GM23338 (cell line): ENCODE data around the gene FLRT2. TPM values are rescaled to one million over a fixed set of nuclear protein-coding genes. Genes with fewer than 3 reads are reported as not detected.
A peak's percentile ranks its signal among the peaks of the same experiment; 100 is the strongest.

ENCODE experiments used
- ATAC-seq: fragments of 200-7000 bp; cut with Tn5 transposase; 3 replicates; pipeline ENCODE4 v1.9.1; 2020
- DNase-seq: peaks from one replicate; pipeline ENCODE4 v3.0.0-alpha.2; 2015; ENCODE audit warnings: low spot score
- H2AFZ ChIP-seq: fragments of 200-600 bp; sonication (generic); 2 replicates; pipeline ENCODE4 v1.8.0; 2016; ENCODE audit warnings: antibody characterized with exemption, mild to moderate bottlenecking, moderate library complexity
- H3F3A ChIP-seq: fragments of 200-600 bp; sonication (generic); replicated peaks from 2 replicates; pipeline ENCODE4 v1.8.0; 2017; ENCODE audit warnings: antibody characterized with exemption, mixed run types, low read depth
- H3K27ac ChIP-seq: fragments of 200-600 bp; sonication (generic); 2 replicates; pipeline ENCODE4 v1.6.1; 2016; ENCODE audit warnings: low read depth
- H3K27me3 ChIP-seq: fragments of 200-600 bp; sonication (generic); 2 replicates; pipeline ENCODE4 v1.8.0; 2016; ENCODE audit warnings: mild to moderate bottlenecking, mixed run types, moderate library complexity; ENCODE audit not compliant: insufficient read depth
- H3K36me3 ChIP-seq: fragments of 200-600 bp; sonication (generic); 2 replicates; pipeline ENCODE4 v1.8.0; 2016; ENCODE audit warnings: mild to moderate bottlenecking; ENCODE audit not compliant: insufficient read depth
- H3K4me1 ChIP-seq: fragments of 200-600 bp; sonication (generic); 2 replicates; pipeline ENCODE4 v1.8.0; 2016; ENCODE audit warnings: mild to moderate bottlenecking, moderate library complexity; ENCODE audit not compliant: insufficient read depth
- H3K4me2 ChIP-seq: fragments of 200-600 bp; sonication (generic); 2 replicates; pipeline ENCODE4 v1.7.1; 2017; ENCODE audit warnings: mixed run types
- H3K4me3 ChIP-seq: fragments of 200-600 bp; sonication (generic); 2 replicates; pipeline ENCODE4 v1.6.1; 2016; ENCODE audit warnings: mixed run types
- H3K79me2 ChIP-seq: fragments of 200-600 bp; sonication (generic); replicated peaks from 2 replicates; pipeline ENCODE4 v1.8.0; 2017; ENCODE audit warnings: mild to moderate bottlenecking; ENCODE audit not compliant: insufficient read depth
- H3K9me2 ChIP-seq: fragments of 200-600 bp; sonication (generic); 2 replicates; pipeline ENCODE4 v1.8.0; 2017; ENCODE audit not compliant: insufficient read depth
- H4K20me1 ChIP-seq: fragments of 200-600 bp; sonication (generic); replicated peaks from 2 replicates; pipeline ENCODE4 v1.8.0; 2017; ENCODE audit warnings: mild to moderate bottlenecking; ENCODE audit not compliant: insufficient read depth
- H3K27ac Mint-ChIP-seq: 2 replicates; pipeline ENCODE4 v1.8.0; 2020; ENCODE audit warnings: inconsistent platforms, mild to moderate bottlenecking, moderate library complexity, mixed read lengths
- H3K27me3 Mint-ChIP-seq: 3 replicates; pipeline ENCODE4 v1.8.0; 2022; ENCODE audit warnings: low read depth, mild to moderate bottlenecking, moderate library complexity, mixed read lengths, inconsistent platforms; ENCODE audit not compliant: insufficient read depth, poor library complexity
- H3K36me3 Mint-ChIP-seq: 3 replicates; pipeline ENCODE4 v1.8.0; 2021; ENCODE audit warnings: low read depth, mild to moderate bottlenecking, inconsistent platforms, moderate library complexity, mixed read lengths
- H3K4me1 Mint-ChIP-seq: 3 replicates; pipeline ENCODE4 v1.8.0; 2020; ENCODE audit warnings: mild to moderate bottlenecking, inconsistent platforms, mixed read lengths
- H3K4me3 Mint-ChIP-seq: 3 replicates; pipeline ENCODE4 v1.8.0; 2021; ENCODE audit warnings: moderate library complexity, mild to moderate bottlenecking, inconsistent platforms, mixed read lengths
- H3K9me3 Mint-ChIP-seq: 3 replicates; pipeline ENCODE4 v1.8.0; 2020; ENCODE audit warnings: moderate library complexity, mild to moderate bottlenecking, inconsistent platforms, mixed read lengths
- CREB1 ChIP-seq: fragments of 250-450 bp; sonication (Bioruptor Pico); IDR thresholded peaks from 2 replicates; pipeline ENCODE4 v1.5.0; 2020; ENCODE audit warnings: low read depth, mild to moderate bottlenecking, moderate library complexity
- EZH2 ChIP-seq: fragments of 200-600 bp; sonication (generic); IDR thresholded peaks from one replicate; pipeline ENCODE4 v1.8.0; 2017; ENCODE audit warnings: antibody characterized with exemption, mild to moderate bottlenecking, low read depth; ENCODE audit not compliant: unreplicated experiment
- EZH2phosphoT487 ChIP-seq: fragments of 200-600 bp; sonication (generic); IDR thresholded peaks from one replicate; pipeline ENCODE4 v1.8.1; 2018; ENCODE audit warnings: antibody characterized with exemption; ENCODE audit not compliant: unreplicated experiment
- JUNB ChIP-seq: IDR thresholded peaks from one replicate; pipeline ENCODE4 v1.6.1; 2016; ENCODE audit warnings: antibody characterized with exemption; ENCODE audit not compliant: unreplicated experiment
- POLR2AphosphoS5 ChIP-seq: IDR thresholded peaks from 2 replicates; pipeline ENCODE4 v1.6.1; 2016; ENCODE audit warnings: antibody characterized with exemption, low read depth
- ZNF114 ChIP-seq: fragments of 250-450 bp; sonication (Bioruptor Pico); IDR thresholded peaks from 2 replicates; pipeline ENCODE4 v1.5.0; 2020; ENCODE audit warnings: mild to moderate bottlenecking, moderate library complexity
- polyA plus RNA-seq: library from polyadenylated mRNA; unstranded; fragments of >200 nt; fragmentation: Nextera tagmentation; extraction: Ambion mirVana; gene quantifications from 2 replicates; pipeline ENCODE4 v1.2.1, GENCODE V29; 2016
- total RNA-seq: library from RNA; depleted of rRNA; stranded (reverse); fragments of >200 nt; shearing (Covaris generic); gene quantifications from 2 replicates; pipeline ENCODE4 v1.2.3, GENCODE V29; 2014
- TF ChIP-seq, protein P1 (sequence below): IDR thresholded peaks from one replicate; pipeline ENCODE4 v1.6.1; 2018; ENCODE audit warnings: antibody characterized with exemption; ENCODE audit not compliant: unreplicated experiment
- TF ChIP-seq, protein P2 (sequence below): IDR thresholded peaks from 2 replicates; pipeline ENCODE4 v1.6.1; 2016; ENCODE audit warnings: antibody characterized with exemption
- TF ChIP-seq, protein P3 (sequence below), 2 experiments: fragments of 200-600 bp in 1 of 2; sonication (generic) in 1 of 2; conservative IDR thresholded peaks; 2 replicates each; pipeline versions ENCODE4 v1.5.1 to v1.6.1; 2016 to 2017; ENCODE audit warnings: antibody characterized with exemption in 2 of 2, low read depth in 2 of 2, mild to moderate bottlenecking in 2 of 2, moderate library complexity in 1 of 2

FLRT2 gene
- total and polyA plus RNA-seq, 2 experiments from 2014 or later, result 4.3 to 7.4 TPM

DNA sequence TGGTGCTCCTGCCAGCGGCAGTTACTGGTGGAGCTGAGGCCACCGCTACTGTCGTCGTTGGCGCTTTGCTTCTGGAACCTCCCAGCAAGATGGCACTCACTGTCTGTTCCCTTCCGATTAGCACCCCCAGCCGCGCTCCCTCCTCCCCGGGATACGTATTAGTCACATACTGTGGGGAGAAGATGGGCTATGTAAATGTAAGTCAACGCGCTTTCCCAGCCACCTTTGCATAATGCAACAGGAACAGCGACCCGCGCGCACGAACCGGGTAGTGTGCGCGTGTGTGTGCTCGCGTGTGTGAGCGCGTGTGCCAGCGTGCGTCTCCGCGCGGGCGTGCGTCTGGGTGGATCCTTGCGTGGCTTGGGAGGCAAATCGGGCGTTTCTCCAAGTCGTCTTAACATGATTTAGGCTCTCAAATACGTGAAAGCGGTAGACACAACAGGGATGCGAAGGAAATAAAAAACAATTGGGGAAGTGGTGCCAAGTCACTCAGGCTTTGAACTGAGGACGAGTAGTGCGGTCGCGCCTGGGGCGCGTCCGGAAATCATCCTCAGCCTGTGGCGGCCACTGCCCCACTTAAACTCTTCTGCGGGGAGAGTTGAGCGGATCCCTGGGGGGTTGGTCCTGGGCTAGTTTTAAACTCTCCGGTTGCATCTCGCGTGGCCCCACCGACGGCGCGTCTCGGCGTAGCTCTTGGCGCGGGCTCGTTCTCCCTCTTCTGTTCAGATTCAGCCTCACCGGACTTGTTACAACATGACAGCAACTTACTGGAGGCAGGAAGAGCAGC is 1.8 kb downstream of the FLRT2 start:
- H3K4me3 Mint-ChIP-seq, result peak overlapping the region; percentile 75

GRCh38 chr14:85532374-85533022 is 2.6 kb downstream of the FLRT2 start:
- Histone ChIP-seq H3K79me2 (peaks cover 16% of the 10 kb centered on the region; the same call in 1 of the 2 replicates), H3F3A (peaks cover 3% of the 10 kb centered on the region; the same call in 1 of the 2 replicates), H3K4me1 (peaks cover 55% of the 10 kb centered on the region), H3K9me2 (no peaks in the 10 kb centered on the region), H3K4me3 (peak overlapping the region; percentile 83), H4K20me1 (no peaks in the 10 kb centered on the region), H3K27me3 (peaks cover 81% of the 10 kb centered on the region), H2AFZ (peak overlapping the region; percentile 95), H3K27ac (no peak overlapping the region), H3K4me2 (peak overlapping the region; percentile 98), H3K36me3 (no peaks in the 10 kb centered on the region)
- Mint-ChIP-seq H3K27me3 (peaks cover 72% of the 10 kb centered on the region), H3K4me1 (peaks cover 62% of the 10 kb centered on the region), H3K4me3 (peak overlapping the region; percentile 75), H3K9me3 (no peaks in the 10 kb centered on the region; the same call in 2 of the 3 replicates), H3K27ac (no peak overlapping the region), H3K36me3 (no peaks in the 10 kb centered on the region)
- DNase-seq (no peak), ATAC-seq (no peak)
- TF ChIP-seq EZH2phosphoT487, result no peak
- TF ChIP-seq CREB1, result no peak
- TF ChIP-seq POLR2AphosphoS5, result no peak
- TF ChIP-seq, protein P1, sequence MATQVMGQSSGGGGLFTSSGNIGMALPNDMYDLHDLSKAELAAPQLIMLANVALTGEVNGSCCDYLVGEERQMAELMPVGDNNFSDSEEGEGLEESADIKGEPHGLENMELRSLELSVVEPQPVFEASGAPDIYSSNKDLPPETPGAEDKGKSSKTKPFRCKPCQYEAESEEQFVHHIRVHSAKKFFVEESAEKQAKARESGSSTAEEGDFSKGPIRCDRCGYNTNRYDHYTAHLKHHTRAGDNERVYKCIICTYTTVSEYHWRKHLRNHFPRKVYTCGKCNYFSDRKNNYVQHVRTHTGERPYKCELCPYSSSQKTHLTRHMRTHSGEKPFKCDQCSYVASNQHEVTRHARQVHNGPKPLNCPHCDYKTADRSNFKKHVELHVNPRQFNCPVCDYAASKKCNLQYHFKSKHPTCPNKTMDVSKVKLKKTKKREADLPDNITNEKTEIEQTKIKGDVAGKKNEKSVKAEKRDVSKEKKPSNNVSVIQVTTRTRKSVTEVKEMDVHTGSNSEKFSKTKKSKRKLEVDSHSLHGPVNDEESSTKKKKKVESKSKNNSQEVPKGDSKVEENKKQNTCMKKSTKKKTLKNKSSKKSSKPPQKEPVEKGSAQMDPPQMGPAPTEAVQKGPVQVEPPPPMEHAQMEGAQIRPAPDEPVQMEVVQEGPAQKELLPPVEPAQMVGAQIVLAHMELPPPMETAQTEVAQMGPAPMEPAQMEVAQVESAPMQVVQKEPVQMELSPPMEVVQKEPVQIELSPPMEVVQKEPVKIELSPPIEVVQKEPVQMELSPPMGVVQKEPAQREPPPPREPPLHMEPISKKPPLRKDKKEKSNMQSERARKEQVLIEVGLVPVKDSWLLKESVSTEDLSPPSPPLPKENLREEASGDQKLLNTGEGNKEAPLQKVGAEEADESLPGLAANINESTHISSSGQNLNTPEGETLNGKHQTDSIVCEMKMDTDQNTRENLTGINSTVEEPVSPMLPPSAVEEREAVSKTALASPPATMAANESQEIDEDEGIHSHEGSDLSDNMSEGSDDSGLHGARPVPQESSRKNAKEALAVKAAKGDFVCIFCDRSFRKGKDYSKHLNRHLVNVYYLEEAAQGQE, result no peak
- no peak for TF ChIP-seq EZH2
- no peak for TF ChIP-seq ZNF114
- no peak for TF ChIP-seq JUNB
- TF ChIP-seq, protein P2, sequence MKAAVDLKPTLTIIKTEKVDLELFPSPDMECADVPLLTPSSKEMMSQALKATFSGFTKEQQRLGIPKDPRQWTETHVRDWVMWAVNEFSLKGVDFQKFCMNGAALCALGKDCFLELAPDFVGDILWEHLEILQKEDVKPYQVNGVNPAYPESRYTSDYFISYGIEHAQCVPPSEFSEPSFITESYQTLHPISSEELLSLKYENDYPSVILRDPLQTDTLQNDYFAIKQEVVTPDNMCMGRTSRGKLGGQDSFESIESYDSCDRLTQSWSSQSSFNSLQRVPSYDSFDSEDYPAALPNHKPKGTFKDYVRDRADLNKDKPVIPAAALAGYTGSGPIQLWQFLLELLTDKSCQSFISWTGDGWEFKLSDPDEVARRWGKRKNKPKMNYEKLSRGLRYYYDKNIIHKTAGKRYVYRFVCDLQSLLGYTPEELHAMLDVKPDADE, result no peak

More for the DNA sequence above, 1.8 kb downstream of the FLRT2 start:
- Histone ChIP-seq H3K36me3 (no peaks in the 10 kb centered on the region), H3K9me2 (no peaks in the 10 kb centered on the region), H3F3A (peaks cover 3% of the 10 kb centered on the region; the same call in 1 of the 2 replicates), H3K4me1 (peaks cover 50% of the 10 kb centered on the region), H3K27me3 (peaks cover 83% of the 10 kb centered on the region), H3K4me2 (peak overlapping the region; percentile 98), H3K79me2 (peaks cover 8% of the 10 kb centered on the region; the same call in 1 of the 2 replicates), H4K20me1 (no peaks in the 10 kb centered on the region), H2AFZ (peak overlapping the region; percentile 95), H3K27ac (no peak overlapping the region), H3K4me3 (peak overlapping the region; percentile 83)
- Mint-ChIP-seq H3K36me3 (no peaks in the 10 kb centered on the region), H3K27ac (no peak overlapping the region), H3K9me3 (no peaks in the 10 kb centered on the region; the same call in 2 of the 3 replicates), H3K4me1 (peaks cover 60% of the 10 kb centered on the region), H3K27me3 (peaks cover 72% of the 10 kb centered on the region)
- TF ChIP-seq EZH2 (peak; percentile 55), EZH2phosphoT487 (no peak)
- TF ChIP-seq, protein P3, sequence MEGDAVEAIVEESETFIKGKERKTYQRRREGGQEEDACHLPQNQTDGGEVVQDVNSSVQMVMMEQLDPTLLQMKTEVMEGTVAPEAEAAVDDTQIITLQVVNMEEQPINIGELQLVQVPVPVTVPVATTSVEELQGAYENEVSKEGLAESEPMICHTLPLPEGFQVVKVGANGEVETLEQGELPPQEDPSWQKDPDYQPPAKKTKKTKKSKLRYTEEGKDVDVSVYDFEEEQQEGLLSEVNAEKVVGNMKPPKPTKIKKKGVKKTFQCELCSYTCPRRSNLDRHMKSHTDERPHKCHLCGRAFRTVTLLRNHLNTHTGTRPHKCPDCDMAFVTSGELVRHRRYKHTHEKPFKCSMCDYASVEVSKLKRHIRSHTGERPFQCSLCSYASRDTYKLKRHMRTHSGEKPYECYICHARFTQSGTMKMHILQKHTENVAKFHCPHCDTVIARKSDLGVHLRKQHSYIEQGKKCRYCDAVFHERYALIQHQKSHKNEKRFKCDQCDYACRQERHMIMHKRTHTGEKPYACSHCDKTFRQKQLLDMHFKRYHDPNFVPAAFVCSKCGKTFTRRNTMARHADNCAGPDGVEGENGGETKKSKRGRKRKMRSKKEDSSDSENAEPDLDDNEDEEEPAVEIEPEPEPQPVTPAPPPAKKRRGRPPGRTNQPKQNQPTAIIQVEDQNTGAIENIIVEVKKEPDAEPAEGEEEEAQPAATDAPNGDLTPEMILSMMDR (conservative IDR thresholded peaks at IDR 0.05; ENCODE audit: low read depth in 2 of 2), result peak in 1 of 2 experiments; percentile 25; a peak in 1 of 4 replicates
- ATAC-seq (peak; percentile 6), DNase-seq (peak; percentile 84)
